ENCODE data around the gene SDK1. TPM values are rescaled to one million over a fixed set of nuclear protein-coding genes. Genes with fewer than 3 reads are reported as not detected.

SDK1 gene
- total RNA-seq, 2 experiments from 2014 or later = 0.25 to 0.78 TPM

DNA sequence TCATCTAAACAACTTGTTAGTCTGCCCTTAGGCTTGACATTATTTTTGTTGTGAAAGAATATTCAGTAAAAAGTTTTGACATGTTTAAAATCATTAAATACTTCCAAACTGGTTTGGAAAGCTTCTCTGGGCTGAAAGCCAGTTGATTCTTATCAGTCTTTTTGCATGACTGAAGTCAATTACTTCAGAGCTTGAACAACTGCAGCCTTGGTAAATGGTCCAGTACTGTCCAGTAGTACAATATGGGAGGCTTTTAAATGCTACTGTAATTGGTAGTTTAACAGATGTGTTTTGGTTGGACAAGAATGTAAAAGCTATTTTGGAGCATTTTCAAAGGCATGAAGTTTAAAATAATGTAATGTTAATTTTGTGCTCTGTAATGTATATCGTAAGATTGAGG, 103.4 kb downstream of the SDK1 start:
- no peaks in the 10 kb centered on the region for H3K9me3 Mint-ChIP-seq
- ChIA-PET CTCF (no interaction called here), POLR2A (no interaction called here)
- TF ChIP-seq, protein P1, sequence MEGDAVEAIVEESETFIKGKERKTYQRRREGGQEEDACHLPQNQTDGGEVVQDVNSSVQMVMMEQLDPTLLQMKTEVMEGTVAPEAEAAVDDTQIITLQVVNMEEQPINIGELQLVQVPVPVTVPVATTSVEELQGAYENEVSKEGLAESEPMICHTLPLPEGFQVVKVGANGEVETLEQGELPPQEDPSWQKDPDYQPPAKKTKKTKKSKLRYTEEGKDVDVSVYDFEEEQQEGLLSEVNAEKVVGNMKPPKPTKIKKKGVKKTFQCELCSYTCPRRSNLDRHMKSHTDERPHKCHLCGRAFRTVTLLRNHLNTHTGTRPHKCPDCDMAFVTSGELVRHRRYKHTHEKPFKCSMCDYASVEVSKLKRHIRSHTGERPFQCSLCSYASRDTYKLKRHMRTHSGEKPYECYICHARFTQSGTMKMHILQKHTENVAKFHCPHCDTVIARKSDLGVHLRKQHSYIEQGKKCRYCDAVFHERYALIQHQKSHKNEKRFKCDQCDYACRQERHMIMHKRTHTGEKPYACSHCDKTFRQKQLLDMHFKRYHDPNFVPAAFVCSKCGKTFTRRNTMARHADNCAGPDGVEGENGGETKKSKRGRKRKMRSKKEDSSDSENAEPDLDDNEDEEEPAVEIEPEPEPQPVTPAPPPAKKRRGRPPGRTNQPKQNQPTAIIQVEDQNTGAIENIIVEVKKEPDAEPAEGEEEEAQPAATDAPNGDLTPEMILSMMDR (IDR thresholded peaks at IDR 0.05) = no peak
- H3K4me3 Mint-ChIP-seq = no peak overlapping the region
- DNase-seq = no peak
- intact Hi-C loops (cut with micrococcal nuclease) = no loop called here
- no peak overlapping the region for H3K27ac Mint-ChIP-seq
- peaks cover 4% of the 10 kb centered on the region for H3K27me3 Mint-ChIP-seq
- ATAC-seq = no peak
- H3K4me1 Mint-ChIP-seq (ENCODE audit: low read depth) = peaks cover 6% of the 10 kb centered on the region
- H3K36me3 Mint-ChIP-seq (ENCODE audit: low read depth) = no peaks in the 10 kb centered on the region

DNA sequence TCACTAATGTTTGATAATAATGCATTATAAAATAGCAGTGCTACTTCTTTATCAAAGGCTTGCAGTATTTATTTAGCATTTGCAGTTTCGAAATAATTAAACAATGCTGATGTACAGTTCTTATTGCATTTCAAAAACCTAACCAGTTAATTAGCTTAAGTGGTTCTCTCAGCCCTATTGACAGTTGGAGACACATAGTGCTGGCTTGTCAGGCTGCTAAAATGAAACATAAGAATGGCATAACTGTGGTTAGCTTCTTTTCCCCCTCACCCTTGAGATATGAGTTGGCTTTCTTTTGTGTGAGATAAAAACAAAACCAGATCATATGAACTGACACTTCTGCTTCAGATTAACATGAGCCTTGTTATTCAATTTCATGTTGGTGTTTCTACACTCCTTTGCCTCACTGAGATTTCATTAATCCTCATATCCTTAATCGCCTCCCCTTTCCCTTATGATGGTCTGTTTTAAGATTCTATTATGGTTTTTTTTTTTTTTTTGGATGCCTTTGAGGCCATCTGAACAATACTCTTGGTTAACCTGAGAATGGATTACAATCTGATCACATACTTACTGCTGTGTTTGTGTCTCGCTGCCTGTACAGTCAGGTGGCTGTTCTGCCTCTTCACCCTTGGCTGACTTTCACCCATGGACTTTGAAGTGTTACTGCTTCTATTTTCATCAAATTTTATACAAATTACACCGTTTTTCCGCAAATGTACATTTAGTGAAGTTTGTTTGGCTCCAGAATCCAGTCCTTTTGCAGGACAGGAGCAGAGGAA, 108.0 kb downstream of the SDK1 start:
- peak; percentile 78 for ATAC-seq
- H3K9me3 Mint-ChIP-seq = no peaks in the 10 kb centered on the region
- intact Hi-C loops (cut with micrococcal nuclease) = no loop called here
- H3K36me3 Mint-ChIP-seq (ENCODE audit: low read depth) = no peaks in the 10 kb centered on the region
- TF ChIP-seq, protein P1 (IDR thresholded peaks at IDR 0.05) = no peak
- H3K4me1 Mint-ChIP-seq (ENCODE audit: low read depth) = peaks cover 8% of the 10 kb centered on the region
- ChIA-PET CTCF (no interaction called here), POLR2A (no interaction called here)
- DNase-seq = no peak
- no peak overlapping the region for H3K4me3 Mint-ChIP-seq
- no peak overlapping the region for H3K27ac Mint-ChIP-seq
- H3K27me3 Mint-ChIP-seq = peaks cover 6% of the 10 kb centered on the region

DNA sequence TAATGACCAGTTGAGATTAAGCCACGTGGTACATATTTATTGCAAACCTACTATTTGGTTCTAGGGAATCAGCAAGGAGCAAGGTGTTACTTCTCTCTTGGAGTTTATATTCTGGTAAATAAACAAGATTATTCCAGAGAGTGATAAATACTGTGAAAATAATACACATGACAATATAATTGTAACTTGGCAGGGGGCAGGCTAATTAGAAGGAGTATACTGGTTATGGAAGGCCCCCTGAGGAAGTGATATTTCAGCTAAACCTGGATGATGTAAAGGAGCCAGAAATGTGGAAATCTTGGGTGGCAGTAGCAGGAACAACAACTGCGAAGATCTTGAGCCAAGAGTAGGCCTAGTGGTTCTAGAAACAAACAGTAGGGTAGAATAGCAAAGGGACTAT, 111.8 kb downstream of the SDK1 start:
- intact Hi-C loops (cut with micrococcal nuclease) = no loop called here
- TF ChIP-seq, protein P1 (IDR thresholded peaks at IDR 0.05) = no peak
- Mint-ChIP-seq H3K27me3 (peaks cover 1% of the 10 kb centered on the region), H3K27ac (no peak overlapping the region), H3K9me3 (no peaks in the 10 kb centered on the region), H3K36me3 (ENCODE audit: low read depth) (no peaks in the 10 kb centered on the region), H3K4me3 (no peak overlapping the region), H3K4me1 (ENCODE audit: low read depth) (peaks cover 8% of the 10 kb centered on the region)
- ATAC-seq (no peak), DNase-seq (no peak)
- CTCF ChIA-PET = no interaction called here
- POLR2A ChIA-PET = interaction anchor here (0.8 kb wide), 1 partner anchor 8 kb away, joined by 4 read pairs; no protein-coding TSS in a partner anchor

DNA sequence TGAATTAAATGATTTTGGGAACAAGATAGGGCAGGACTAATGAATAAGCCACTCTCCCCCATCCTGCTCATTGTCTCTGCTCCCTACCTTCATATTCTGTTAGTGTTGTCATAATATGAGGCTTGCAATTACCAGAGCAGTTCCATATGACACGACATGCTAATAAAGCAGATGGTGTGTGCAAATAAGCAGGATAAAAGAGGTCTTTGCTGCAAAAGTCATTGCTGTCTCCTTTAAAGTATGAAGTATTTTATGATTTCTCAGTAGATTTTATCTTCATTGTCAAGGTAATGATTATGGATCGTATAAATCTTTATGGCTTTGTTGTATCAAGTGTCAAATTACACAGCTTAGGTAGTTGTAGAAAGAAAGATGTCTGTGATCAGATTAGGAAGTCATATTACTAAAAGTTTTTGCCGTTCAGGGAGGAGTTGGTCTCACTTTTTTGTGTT, 114.8 kb downstream of the SDK1 start:
- Mint-ChIP-seq H3K4me3 (no peak overlapping the region), H3K27ac (no peak overlapping the region), H3K36me3 (ENCODE audit: low read depth) (no peaks in the 10 kb centered on the region), H3K9me3 (no peaks in the 10 kb centered on the region), H3K27me3 (no peaks in the 10 kb centered on the region), H3K4me1 (ENCODE audit: low read depth) (no peaks in the 10 kb centered on the region)
- intact Hi-C loops (cut with micrococcal nuclease) = no loop called here
- CTCF ChIA-PET = no interaction called here
- ATAC-seq = no peak
- TF ChIP-seq, protein P1 (IDR thresholded peaks at IDR 0.05) = no peak
- POLR2A ChIA-PET = no interaction called here
- no peak for DNase-seq

DNA sequence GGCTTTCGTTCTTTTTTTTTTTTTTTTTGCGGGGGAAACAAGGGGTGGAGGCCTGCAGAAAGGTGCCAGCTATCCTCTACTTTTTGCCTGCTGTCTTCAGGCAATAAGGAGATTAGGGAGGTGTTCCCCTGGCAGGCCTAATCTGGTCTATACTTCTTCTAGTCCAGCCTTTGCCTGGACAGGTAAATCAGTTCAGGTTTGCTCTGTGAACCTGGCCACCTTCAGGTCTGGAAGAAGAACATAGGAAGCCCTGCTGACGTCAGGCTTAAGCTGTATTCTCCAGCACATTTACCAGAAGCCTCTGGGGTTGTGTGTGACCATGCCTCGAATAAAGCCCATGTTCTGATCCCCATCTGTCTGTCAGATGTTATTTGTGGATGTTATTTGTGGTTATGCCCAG, 115.4 kb downstream of the SDK1 start:
- no peak overlapping the region for H3K27ac Mint-ChIP-seq
- H3K9me3 Mint-ChIP-seq = no peaks in the 10 kb centered on the region
- POLR2A ChIA-PET = no interaction called here
- ATAC-seq = no peak
- TF ChIP-seq, protein P1 (IDR thresholded peaks at IDR 0.05) = no peak
- CTCF ChIA-PET = no interaction called here
- H3K4me1 Mint-ChIP-seq (ENCODE audit: low read depth) = no peaks in the 10 kb centered on the region
- intact Hi-C loops (cut with micrococcal nuclease) = no loop called here
- no peak overlapping the region for H3K4me3 Mint-ChIP-seq
- no peaks in the 10 kb centered on the region for H3K36me3 Mint-ChIP-seq (ENCODE audit: low read depth)
- no peak for DNase-seq
- H3K27me3 Mint-ChIP-seq = no peaks in the 10 kb centered on the region

All from activated CD8-positive, alpha-beta T cell treated with anti-CD3 and anti-CD28 coated beads for 36 hours (primary cell).